Nephron progenitor cell (in vitro differentiated cells): ENCODE data around the gene LSS.

Experiments used
- DNase-seq: peaks from one replicate; pipeline ENCODE4 v3.0.0; 2021
- H3K27ac Mint-ChIP-seq: 2 replicates; pipeline ENCODE4 v1.8.0; 2021; ENCODE audit warnings: mild to moderate bottlenecking, moderate library complexity, mixed read lengths
- H3K27me3 Mint-ChIP-seq: 2 replicates; pipeline ENCODE4 v1.8.0; 2021; ENCODE audit warnings: mild to moderate bottlenecking, low read depth, mixed read lengths; ENCODE audit not compliant: poor library complexity
- H3K36me3 Mint-ChIP-seq: 2 replicates; pipeline ENCODE4 v1.8.0; 2021; ENCODE audit warnings: low read depth, mixed read lengths
- H3K4me1 Mint-ChIP-seq: 2 replicates; pipeline ENCODE4 v1.8.0; 2021; ENCODE audit warnings: mixed read lengths
- H3K4me3 Mint-ChIP-seq: 2 replicates; pipeline ENCODE4 v1.8.0; 2021; ENCODE audit warnings: mild to moderate bottlenecking, moderate library complexity, mixed read lengths
- H3K9me3 Mint-ChIP-seq: 2 replicates; pipeline ENCODE4 v1.8.0; 2021; ENCODE audit warnings: mild to moderate bottlenecking, moderate library complexity, mixed read lengths
- CTCF ChIP-seq: fragments of 200-600 bp; sonication (generic); IDR thresholded peaks from 2 replicates; pipeline ENCODE4 v1.5.0; 2021; ENCODE audit warnings: antibody characterized with exemption

LSS gene

DNA sequence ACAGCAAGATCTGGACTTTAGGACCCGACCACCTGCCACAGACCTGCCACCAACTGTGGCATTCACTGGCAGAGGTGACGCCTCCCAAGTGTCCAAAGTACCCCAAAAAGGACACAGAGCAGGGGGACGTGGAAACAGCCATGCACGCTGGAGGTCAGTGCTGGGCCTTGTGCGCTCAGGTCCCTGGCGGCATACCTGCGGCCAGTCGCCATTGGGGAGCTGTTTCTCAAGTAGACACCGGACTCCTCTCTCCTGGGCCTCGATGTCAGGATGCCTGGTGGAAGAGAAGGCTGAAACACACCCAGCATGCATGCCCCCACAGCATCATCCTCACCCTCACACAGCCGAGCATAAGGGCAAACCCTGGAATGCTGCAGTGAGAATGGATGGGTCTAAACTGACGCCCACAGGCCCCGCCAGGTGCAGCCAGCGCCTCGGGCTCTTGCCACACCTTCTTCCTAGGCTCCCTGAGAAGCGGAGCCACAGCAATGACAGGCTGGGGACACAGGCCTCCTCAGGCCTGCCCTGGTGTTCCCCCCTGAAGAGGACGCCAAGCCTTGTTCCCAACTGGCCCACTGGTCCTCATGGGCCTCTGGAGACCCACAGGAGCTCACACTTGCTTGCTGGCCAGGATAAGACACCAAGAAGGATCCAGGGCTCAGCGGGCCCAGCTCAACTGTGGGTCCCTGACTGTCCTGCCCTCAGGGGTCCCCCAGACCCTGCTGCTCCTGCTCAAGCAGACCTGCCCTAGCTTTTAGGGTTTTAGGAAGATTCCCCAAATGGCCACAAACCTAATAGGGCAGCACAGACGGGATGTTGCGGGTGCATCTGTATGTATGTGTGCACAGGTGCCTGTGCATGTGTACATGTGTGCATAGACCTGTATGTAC lies 36.6 kb downstream of the LSS start:
- Mint-ChIP-seq H3K27me3 (no peaks in the 10 kb centered on the region), H3K4me1 (peaks cover 52% of the 10 kb centered on the region), H3K9me3 (no peaks in the 10 kb centered on the region), H3K36me3 (peaks cover 61% of the 10 kb centered on the region), H3K27ac (no peak overlapping the region), H3K4me3 (no peak overlapping the region)
- DNase-seq = no peak
- TF ChIP-seq CTCF = no peak

DNA sequence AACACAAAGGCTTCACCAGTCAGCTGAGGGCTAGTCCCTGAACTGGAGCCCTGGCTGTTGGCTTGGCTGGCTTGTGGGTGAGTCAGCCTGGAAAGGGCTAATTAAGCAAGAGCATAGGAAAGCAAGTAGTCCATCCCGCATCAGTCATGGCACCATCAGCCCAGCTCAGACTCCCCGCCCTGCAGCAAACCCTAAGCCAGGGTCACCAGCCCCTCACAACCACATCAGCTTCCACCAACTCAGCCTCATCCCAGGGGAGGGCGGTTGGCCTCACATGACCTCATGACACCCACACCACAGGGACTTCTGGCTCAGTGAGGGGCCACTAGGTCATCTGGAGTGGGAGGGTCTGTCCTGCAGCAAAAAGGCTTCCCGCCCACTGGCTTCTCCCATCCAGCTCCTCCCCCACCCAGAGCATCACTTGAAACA lies 37.3 kb downstream of the LSS start:
- no peaks in the 10 kb centered on the region for H3K9me3 Mint-ChIP-seq
- peaks cover 55% of the 10 kb centered on the region for H3K36me3 Mint-ChIP-seq
- H3K4me3 Mint-ChIP-seq = no peak overlapping the region
- H3K27ac Mint-ChIP-seq = no peak overlapping the region
- no peak for DNase-seq
- no peaks in the 10 kb centered on the region for H3K27me3 Mint-ChIP-seq
- TF ChIP-seq CTCF = no peak
- peaks cover 56% of the 10 kb centered on the region for H3K4me1 Mint-ChIP-seq

GRCh38 chr21:46190491-46191131 lies 38.0 kb downstream of the LSS start:
- Mint-ChIP-seq H3K36me3 (peaks cover 50% of the 10 kb centered on the region), H3K27ac (peak overlapping the region; percentile 42), H3K4me3 (no peak overlapping the region), H3K9me3 (no peaks in the 10 kb centered on the region), H3K4me1 (peaks cover 61% of the 10 kb centered on the region), H3K27me3 (no peaks in the 10 kb centered on the region)
- TF ChIP-seq CTCF = no peak
- no peak for DNase-seq

DNA sequence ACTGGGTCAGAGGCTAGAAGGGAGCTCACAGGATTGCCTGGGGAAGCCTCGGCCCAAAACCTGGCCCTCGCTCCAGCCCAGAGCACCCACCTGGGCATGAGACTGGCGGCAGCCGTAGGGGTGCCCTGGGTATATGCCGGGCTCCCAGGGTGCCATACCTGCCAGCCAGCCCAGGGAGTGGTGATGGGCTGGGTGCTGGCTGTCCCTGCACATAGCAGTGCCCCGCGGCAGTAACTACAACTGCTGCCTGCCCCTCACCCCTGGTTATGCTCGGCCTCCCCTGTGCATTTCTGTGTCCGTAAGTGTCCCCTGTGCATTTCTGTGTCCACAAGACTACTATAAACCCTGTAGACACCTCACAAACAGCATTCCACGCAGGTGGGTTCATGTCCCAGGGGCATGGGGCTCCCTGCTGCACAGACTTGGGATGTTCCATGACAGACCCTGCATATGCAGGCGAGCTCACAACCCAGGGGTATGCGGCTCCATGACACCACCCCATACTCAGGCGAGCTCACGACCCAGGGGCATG lies 38.5 kb downstream of the LSS start:
- Mint-ChIP-seq H3K4me1 (peaks cover 67% of the 10 kb centered on the region), H3K9me3 (no peaks in the 10 kb centered on the region), H3K36me3 (peaks cover 44% of the 10 kb centered on the region), H3K27ac (no peak overlapping the region), H3K4me3 (no peak overlapping the region), H3K27me3 (no peaks in the 10 kb centered on the region)
- no peak for DNase-seq
- TF ChIP-seq CTCF = no peak

- TF ChIP-seq CTCF = no peak
- H3K27ac Mint-ChIP-seq = peak overlapping the region; percentile 79
- no peaks in the 10 kb centered on the region for H3K9me3 Mint-ChIP-seq
- DNase-seq = no peak
- peaks cover 38% of the 10 kb centered on the region for H3K36me3 Mint-ChIP-seq
- H3K4me1 Mint-ChIP-seq = peaks cover 66% of the 10 kb centered on the region
- H3K27me3 Mint-ChIP-seq = no peaks in the 10 kb centered on the region
- H3K4me3 Mint-ChIP-seq = no peak overlapping the region
Measured at GRCh38 chr21:46189213-46189958, 39.2 kb downstream of the LSS start.
